ENCODE results near the gene SPAG5.

SPAG5 gene

DNA sequence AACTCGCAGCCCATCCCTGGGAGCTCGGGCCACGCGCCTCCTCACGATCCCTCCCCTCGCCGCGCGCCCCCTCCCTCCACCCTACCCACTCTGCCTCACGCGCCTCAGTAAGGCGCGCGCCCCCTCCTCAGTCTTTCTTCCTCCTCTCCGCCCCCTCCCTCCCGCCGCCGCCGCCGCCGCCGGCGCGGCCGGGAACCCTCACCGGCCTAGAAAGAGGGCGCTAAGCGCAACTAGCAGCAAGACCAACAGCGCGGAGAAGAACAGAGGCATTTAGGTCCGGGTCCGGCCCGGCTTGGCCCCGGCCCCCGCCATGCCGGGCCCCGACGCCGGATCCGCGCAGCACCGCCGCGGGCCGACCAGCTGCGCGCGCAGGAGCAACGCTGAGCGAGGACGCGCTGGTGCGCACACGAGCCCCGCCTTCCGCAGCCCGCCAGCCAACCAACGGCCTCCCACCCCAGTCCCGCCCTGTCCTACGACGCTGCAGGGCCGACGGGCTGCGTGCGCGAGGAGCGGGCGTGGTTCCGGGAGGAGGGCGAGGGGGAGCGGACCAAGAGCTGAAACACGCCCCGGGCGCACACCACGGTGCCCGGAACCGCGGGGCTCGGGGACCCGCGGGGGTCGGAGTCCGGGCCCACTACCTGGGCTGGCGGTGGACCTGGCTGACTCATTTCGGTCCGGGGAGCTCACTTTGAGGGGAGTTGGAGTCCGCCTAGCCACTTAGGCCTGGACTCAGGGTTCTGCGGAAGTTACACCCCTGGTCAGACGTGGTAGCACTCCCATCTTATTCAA, 46.2 kb upstream of the SPAG5 start, which contains the start of gene BLTP2:
TSS of gene BLTP2 (minus strand) at position 372 of the 789 bp plus-strand sequence. CDS start at position 270, 102 bp downstream.
- Histone ChIP-seq H4K20me1 (ENCODE audit: insufficient read depth, low read length) (0 out of 2 replicates have a peak, but pooled peaks cover 4% of the 10 kb centered on the region), H3K79me2 (ENCODE audit: low read length) (peaks cover 44% of the 10 kb centered on the region), H3K9me3 (replicated peaks; ENCODE audit: insufficient read depth, low read length) (no peaks in the 10 kb centered on the region), H3K4me2 (ENCODE audit: low read depth, low read length) (peak within 1 kb of the TSS; percentile 87), H3K36me3 (replicated peaks; ENCODE audit: insufficient read depth, low read length) (peaks cover 17% of the 10 kb centered on the region), H2AFZ (ENCODE audit: low read length) (peak within 1 kb of the TSS; percentile 54), H3K4me3 (ENCODE audit: low read length) (peak within 1 kb of the TSS; percentile 89), H3K4me1 (ENCODE audit: low read length) (peaks cover 20% of the 10 kb centered on the region), H3K9me2 (replicated peaks; ENCODE audit: insufficient read depth, low read length) (no peaks in the 10 kb centered on the region), H3K27ac (ENCODE audit: low read length) (peak within 1 kb of the TSS; percentile 37; the same call in 1 of the 2 replicates), H3K9ac (ENCODE audit: low read length) (peak within 1 kb of the TSS; percentile 76), H3K27me3 (replicated peaks; ENCODE audit: insufficient read depth, low read length) (no peaks in the 10 kb centered on the region), H3F3A (ENCODE audit: insufficient read depth, low read length) (peaks cover 12% of the 10 kb centered on the region)
- TF ChIP-seq EZH2 (optimal IDR thresholded peaks at IDR 0.05; ENCODE audit: low read depth, low read length) = no peak
- no peak for TF ChIP-seq EZH2phosphoT487 (IDR thresholded peaks at IDR 0.05; ENCODE audit: low read length)
- TF ChIP-seq, protein P1, sequence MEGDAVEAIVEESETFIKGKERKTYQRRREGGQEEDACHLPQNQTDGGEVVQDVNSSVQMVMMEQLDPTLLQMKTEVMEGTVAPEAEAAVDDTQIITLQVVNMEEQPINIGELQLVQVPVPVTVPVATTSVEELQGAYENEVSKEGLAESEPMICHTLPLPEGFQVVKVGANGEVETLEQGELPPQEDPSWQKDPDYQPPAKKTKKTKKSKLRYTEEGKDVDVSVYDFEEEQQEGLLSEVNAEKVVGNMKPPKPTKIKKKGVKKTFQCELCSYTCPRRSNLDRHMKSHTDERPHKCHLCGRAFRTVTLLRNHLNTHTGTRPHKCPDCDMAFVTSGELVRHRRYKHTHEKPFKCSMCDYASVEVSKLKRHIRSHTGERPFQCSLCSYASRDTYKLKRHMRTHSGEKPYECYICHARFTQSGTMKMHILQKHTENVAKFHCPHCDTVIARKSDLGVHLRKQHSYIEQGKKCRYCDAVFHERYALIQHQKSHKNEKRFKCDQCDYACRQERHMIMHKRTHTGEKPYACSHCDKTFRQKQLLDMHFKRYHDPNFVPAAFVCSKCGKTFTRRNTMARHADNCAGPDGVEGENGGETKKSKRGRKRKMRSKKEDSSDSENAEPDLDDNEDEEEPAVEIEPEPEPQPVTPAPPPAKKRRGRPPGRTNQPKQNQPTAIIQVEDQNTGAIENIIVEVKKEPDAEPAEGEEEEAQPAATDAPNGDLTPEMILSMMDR (IDR thresholded peaks at IDR 0.05; ENCODE audit: low read length) = no peak
- DNase-seq = peak; percentile 97

DNA sequence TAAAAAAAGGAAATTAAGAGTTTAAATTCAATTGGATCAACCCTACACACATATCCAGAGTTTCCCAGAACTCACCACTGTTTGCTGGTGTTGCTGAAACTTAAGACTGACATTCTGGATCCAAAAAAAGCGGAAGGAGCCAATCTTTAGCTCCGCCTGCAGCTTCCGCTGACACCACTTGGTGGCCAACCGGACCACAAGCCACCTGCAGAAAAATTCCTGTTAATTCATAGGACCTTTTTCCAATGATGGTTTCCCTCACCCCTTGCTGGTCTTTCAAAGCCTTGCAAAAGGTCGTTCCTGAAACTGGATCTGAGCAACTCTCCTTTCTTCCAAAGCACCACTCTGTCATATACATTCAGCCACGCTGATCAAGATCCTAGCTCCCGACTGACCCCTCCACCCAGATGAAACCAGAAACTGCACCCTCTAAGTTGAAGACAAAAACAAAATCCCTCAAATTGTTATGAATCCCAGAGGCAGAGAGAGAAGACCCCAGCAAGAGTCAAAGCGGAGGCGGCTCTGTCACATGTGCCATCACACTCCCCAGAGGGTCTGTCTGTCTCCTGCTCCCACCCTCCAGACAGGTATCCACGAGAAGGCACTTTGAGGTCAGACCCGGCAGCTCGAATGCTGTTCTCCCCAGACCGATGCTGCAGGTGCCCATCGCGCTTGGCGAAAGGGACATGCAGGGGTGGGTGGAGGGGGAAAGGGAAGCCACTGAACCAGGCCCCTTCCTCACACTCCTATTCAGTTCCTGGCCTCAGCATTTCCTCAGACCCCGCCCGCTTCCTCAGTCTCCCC, 45.4 kb upstream of the SPAG5 start:
- Histone ChIP-seq H3K79me2 (ENCODE audit: low read length) (peaks cover 51% of the 10 kb centered on the region), H3K27ac (ENCODE audit: low read length) (peak overlapping the region; percentile 34; the same call in 1 of the 2 replicates), H3K4me2 (ENCODE audit: low read depth, low read length) (peak overlapping the region; percentile 76), H3K36me3 (replicated peaks; ENCODE audit: insufficient read depth, low read length) (peaks cover 17% of the 10 kb centered on the region), H3K9me3 (replicated peaks; ENCODE audit: insufficient read depth, low read length) (no peaks in the 10 kb centered on the region), H3K4me3 (ENCODE audit: low read length) (peak overlapping the region; percentile 89), H2AFZ (ENCODE audit: low read length) (peak overlapping the region; percentile 44), H3K4me1 (ENCODE audit: low read length) (peaks cover 20% of the 10 kb centered on the region), H4K20me1 (ENCODE audit: insufficient read depth, low read length) (0 out of 2 replicates have a peak, but pooled peaks cover 4% of the 10 kb centered on the region), H3K9me2 (replicated peaks; ENCODE audit: insufficient read depth, low read length) (no peaks in the 10 kb centered on the region), H3F3A (ENCODE audit: insufficient read depth, low read length) (peaks cover 12% of the 10 kb centered on the region), H3K9ac (ENCODE audit: low read length) (peak overlapping the region; percentile 76), H3K27me3 (replicated peaks; ENCODE audit: insufficient read depth, low read length) (no peaks in the 10 kb centered on the region)
- TF ChIP-seq EZH2phosphoT487 (IDR thresholded peaks at IDR 0.05; ENCODE audit: low read length) = no peak
- TF ChIP-seq, protein P1 (IDR thresholded peaks at IDR 0.05; ENCODE audit: low read length) = peak; percentile 55
- peak; percentile 64 for DNase-seq

DNA sequence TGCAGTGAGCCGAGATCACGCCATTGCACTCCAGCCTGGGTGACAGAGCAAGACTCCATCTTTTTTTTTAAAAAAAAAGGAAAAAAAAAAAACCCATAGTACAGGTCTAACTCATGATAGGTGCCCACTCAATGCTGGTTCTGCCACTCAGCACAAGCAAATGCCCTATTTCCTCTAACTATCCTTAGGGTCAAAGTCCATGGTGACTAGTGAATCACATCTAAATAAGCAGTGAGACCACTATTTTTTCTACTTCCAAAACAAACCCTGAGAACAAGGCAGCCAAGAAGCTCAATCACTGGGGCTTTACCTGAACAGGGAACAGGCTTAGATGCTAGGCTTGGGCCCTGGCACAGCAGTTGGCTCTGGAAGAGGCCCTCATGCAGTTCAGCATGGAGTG, 42.8 kb upstream of the SPAG5 start:
- DNase-seq = no peak
- H3K9ac ChIP-seq (ENCODE audit: low read length) = no peak overlapping the region
- no peak overlapping the region for H3K27ac ChIP-seq (ENCODE audit: low read length)
- no peaks in the 10 kb centered on the region for H3K9me2 ChIP-seq (replicated peaks; ENCODE audit: insufficient read depth, low read length)
- no peaks in the 10 kb centered on the region for H3K9me3 ChIP-seq (replicated peaks; ENCODE audit: insufficient read depth, low read length)
- peaks cover 25% of the 10 kb centered on the region for H3K36me3 ChIP-seq (replicated peaks; ENCODE audit: insufficient read depth, low read length)
- H3K4me3 ChIP-seq (ENCODE audit: low read length) = no peak overlapping the region
- H3K4me1 ChIP-seq (ENCODE audit: low read length) = peaks cover 19% of the 10 kb centered on the region
- no peak overlapping the region for H3K4me2 ChIP-seq (ENCODE audit: low read depth, low read length)
- no peak overlapping the region for H2AFZ ChIP-seq (ENCODE audit: low read length)
- H3K27me3 ChIP-seq (replicated peaks; ENCODE audit: insufficient read depth, low read length) = no peaks in the 10 kb centered on the region
- peaks cover 12% of the 10 kb centered on the region for H3F3A ChIP-seq (ENCODE audit: insufficient read depth, low read length)
- TF ChIP-seq EZH2phosphoT487 (IDR thresholded peaks at IDR 0.05; ENCODE audit: low read length) (no peak), EZH2 (optimal IDR thresholded peaks at IDR 0.05; ENCODE audit: low read depth, low read length) (no peak)
- TF ChIP-seq, protein P1 (IDR thresholded peaks at IDR 0.05; ENCODE audit: low read length) = no peak
- H4K20me1 ChIP-seq (ENCODE audit: insufficient read depth, low read length) = 0 out of 2 replicates have a peak, but pooled peaks cover 4% of the 10 kb centered on the region
- H3K79me2 ChIP-seq (ENCODE audit: low read length) = peaks cover 65% of the 10 kb centered on the region
